ENCODE results near the gene CACNG6. TPM values are rescaled to one million over a fixed set of nuclear protein-coding genes. Genes with fewer than 3 reads are reported as not detected.

The CACNG6 gene
- total and polyA plus RNA-seq, 2 donors (not counting 3 experiments of a cell fraction or from before 2014, with no cell fraction given) = 5.0 to 5.4 TPM

DNA sequence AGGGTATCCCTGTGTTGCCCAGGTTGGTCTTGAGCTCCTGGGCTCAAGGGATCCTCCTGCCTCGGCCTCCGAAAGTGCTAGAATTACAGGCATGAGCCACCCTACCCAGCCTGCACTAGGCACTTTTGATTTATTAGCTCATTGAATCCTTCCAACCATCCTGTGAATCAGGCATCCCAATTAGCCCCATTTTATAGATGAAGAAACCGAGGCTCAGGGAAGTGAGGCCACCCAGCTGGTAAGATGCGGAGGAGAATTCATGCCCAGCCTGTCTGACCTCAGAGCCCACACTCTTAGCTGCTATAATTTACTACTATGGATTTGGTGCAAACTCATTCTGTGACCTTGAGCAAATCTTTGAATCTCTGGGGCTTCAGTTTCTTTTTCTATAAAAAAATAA lies 46.5 kb upstream of the CACNG6 start:
- H3K27me3 ChIP-seq (ENCODE audit: control insufficient read depth in 2 of 2, insufficient read depth in 2 of 2, low read length in 2 of 2) = peaks cover 11 to 30% of the 10 kb centered on the region in 2 experiments
- H3K36me3 ChIP-seq (ENCODE audit: control insufficient read depth in 2 of 2, extremely low read depth in 1 of 2, insufficient read depth in 2 of 2, low read length in 2 of 2) = no peaks in the 10 kb centered on the region
- no peak for DNase-seq (ENCODE audit: low read depth, low spot score)
- H3K4me2 ChIP-seq (ENCODE audit: insufficient read depth, low read length) = no peak overlapping the region
- BruUV-seq (replicated peaks) = no TSS peak
- H3K9me3 ChIP-seq (replicated peaks; ENCODE audit: control insufficient read depth, insufficient read depth, low read length) = no peaks in the 10 kb centered on the region
- H3K27ac ChIP-seq (ENCODE audit: insufficient read depth, low read depth, low read length) = no peak overlapping the region
- no peak for FAIRE-seq
- no peak for TF ChIP-seq GATA2 (IDR thresholded peaks at IDR 0.05; ENCODE audit: insufficient read depth, insufficient read length, low read depth, low read length)
- TF ChIP-seq CTCF (IDR thresholded peaks at IDR 0.05; ENCODE audit: extremely low read depth in 1 of 2, insufficient read depth in 1 of 2, low read depth in 1 of 2, low read length in 2 of 2) = no peak
- TF ChIP-seq JUN (IDR thresholded peaks at IDR 0.05; ENCODE audit: borderline replicate concordance, insufficient read depth, insufficient read length, low read depth) = no peak
- TF ChIP-seq EZH2 (IDR thresholded peaks at IDR 0.05; ENCODE audit: borderline replicate concordance, low read depth, low read length, severe bottlenecking) = no peak
- TF ChIP-seq POLR2AphosphoS5 (IDR thresholded peaks at IDR 0.05; ENCODE audit: insufficient read depth, low read depth, low read length) = no peak
- TF ChIP-seq POLR2A (IDR thresholded peaks at IDR 0.05; ENCODE audit: low read depth, low read length) = no peak
- no peak for TF ChIP-seq FOS (IDR thresholded peaks at IDR 0.05; ENCODE audit: borderline replicate concordance, insufficient read depth, low read length)
- no peak for TF ChIP-seq MYC (IDR thresholded peaks at IDR 0.05; ENCODE audit: low read depth, low read length)
- TF ChIP-seq, protein P1, sequence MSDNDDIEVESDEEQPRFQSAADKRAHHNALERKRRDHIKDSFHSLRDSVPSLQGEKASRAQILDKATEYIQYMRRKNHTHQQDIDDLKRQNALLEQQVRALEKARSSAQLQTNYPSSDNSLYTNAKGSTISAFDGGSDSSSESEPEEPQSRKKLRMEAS (IDR thresholded peaks at IDR 0.05; ENCODE audit: insufficient read depth, insufficient read length) = no peak
- H3K4me1 ChIP-seq (ENCODE audit: control insufficient read depth, extremely low read depth, insufficient read depth, low read length) = no peaks in the 10 kb centered on the region
- H3K9me1 ChIP-seq (replicated peaks; ENCODE audit: control insufficient read depth, extremely low read depth, insufficient read depth, low read length) = no peaks in the 10 kb centered on the region
- H3K4me3 ChIP-seq (replicated peaks in 1 of 3; ENCODE audit: insufficient read depth in 1 of 3, low read depth in 1 of 3, low read length in 3 of 3) = no peak overlapping the region
- H4K20me1 ChIP-seq (replicated peaks; ENCODE audit: control insufficient read depth, extremely low read depth, insufficient read depth, low read length) = no peaks in the 10 kb centered on the region
- H2AFZ ChIP-seq (ENCODE audit: low read depth, low read length) = no peak overlapping the region
- CTCF ChIA-PET = interaction anchor here (1.7 kb wide), 1 partner anchor 79 kb away, joined by 6 read pairs; no protein-coding TSS in a partner anchor
- intact Hi-C loops (cut with micrococcal nuclease) = no loop called here
- POLR2A ChIA-PET = no interaction called here
- no peak overlapping the region for H3K9ac ChIP-seq (replicated peaks; ENCODE audit: extremely low read depth, insufficient read depth, low read length)
- dilution Hi-C loops (cut with MboI; ENCODE audit: extremely low pct_ligation_motif_present, low sequenced_read_pairs) = no loop called here
- no peaks in the 10 kb centered on the region for H3K79me2 ChIP-seq (ENCODE audit: control insufficient read depth, insufficient read depth, low read length)

Measured in endothelial cell of umbilical vein (primary cell).